ENCODE data around the gene CCDC40. TPM values are rescaled to one million over a fixed set of nuclear protein-coding genes. Genes with fewer than 3 reads are reported as not detected.

The CCDC40 gene
- total and polyA plus RNA-seq, 2 donors, result 0.57 to 1.5 TPM

- no peak for DNase-seq (ENCODE audit: low read depth in 6 of 9, low spot score in 9 of 9)
- Histone ChIP-seq H3K27ac (ENCODE audit: low read depth in 1 of 2, low read length in 1 of 2) (no peak overlapping the region), H3K4me3 (ENCODE audit: low read length in 2 of 2) (no peak overlapping the region), H3K27me3 (ENCODE audit: control insufficient read depth in 2 of 2, insufficient read depth in 1 of 2, low read length in 1 of 2) (peaks cover 0 to 3% of the 10 kb centered on the region in 2 donors), H3K36me3 (ENCODE audit: control insufficient read depth in 2 of 2, insufficient read depth in 2 of 2, low read length in 1 of 2) (peaks cover 27 to 37% of the 10 kb centered on the region in 2 donors), H3K9me3 (ENCODE audit: control insufficient read depth in 2 of 2, insufficient read depth in 1 of 2, low read length in 1 of 2) (no peaks in the 10 kb centered on the region), H3K4me1 (ENCODE audit: control insufficient read depth in 2 of 2, insufficient read depth in 2 of 2, low read length in 2 of 2) (no peaks in the 10 kb centered on the region)
- WGBS, result over 99% methylated on average over 3 of the region's 3 CpGs
These were observed 94.5 kb downstream of the CCDC40 start for GRCh38 chr17:80130992-80131391.

- H3K36me3 ChIP-seq (ENCODE audit: control insufficient read depth in 2 of 2, insufficient read depth in 2 of 2, low read length in 1 of 2), result peaks cover 47 to 58% of the 10 kb centered on the region in 2 donors
- DNase-seq (ENCODE audit: low read depth in 6 of 9, low spot score in 9 of 9), result no peak
- 97% methylated on average over 5 of the region's 5 CpGs for WGBS
- H3K27ac ChIP-seq (ENCODE audit: low read depth in 1 of 2, low read length in 1 of 2), result no peak overlapping the region
- H3K4me1 ChIP-seq (ENCODE audit: control insufficient read depth in 2 of 2, insufficient read depth in 2 of 2, low read length in 2 of 2), result no peaks in the 10 kb centered on the region
- no peak overlapping the region for H3K4me3 ChIP-seq (ENCODE audit: low read length in 2 of 2)
- H3K9me3 ChIP-seq (ENCODE audit: control insufficient read depth in 2 of 2, insufficient read depth in 1 of 2, low read length in 1 of 2), result no peaks in the 10 kb centered on the region
- no peaks in the 10 kb centered on the region for H3K27me3 ChIP-seq (ENCODE audit: control insufficient read depth in 2 of 2, insufficient read depth in 1 of 2, low read length in 1 of 2)
These were observed 96.6 kb downstream of the CCDC40 start for GRCh38 chr17:80132906-80133625.

GRCh38 chr17:80133626-80133970 lies 97.2 kb downstream of the CCDC40 start:
- no peaks in the 10 kb centered on the region for H3K9me3 ChIP-seq (ENCODE audit: control insufficient read depth in 2 of 2, insufficient read depth in 1 of 2, low read length in 1 of 2)
- DNase-seq (ENCODE audit: low read depth in 6 of 9, low spot score in 9 of 9), result no peak
- H3K27ac ChIP-seq (ENCODE audit: low read depth in 1 of 2, low read length in 1 of 2), result no peak overlapping the region
- peaks cover 52 to 63% of the 10 kb centered on the region in 2 donors for H3K36me3 ChIP-seq (ENCODE audit: control insufficient read depth in 2 of 2, insufficient read depth in 2 of 2, low read length in 1 of 2)
- H3K4me3 ChIP-seq (ENCODE audit: low read length in 2 of 2), result no peak overlapping the region
- H3K4me1 ChIP-seq (ENCODE audit: control insufficient read depth in 2 of 2, insufficient read depth in 2 of 2, low read length in 2 of 2), result no peaks in the 10 kb centered on the region
- H3K27me3 ChIP-seq (ENCODE audit: control insufficient read depth in 2 of 2, insufficient read depth in 1 of 2, low read length in 1 of 2), result no peaks in the 10 kb centered on the region
- 97% methylated on average over 6 of the region's 6 CpGs for WGBS

GRCh38 chr17:80137131-80137530 lies 100.7 kb downstream of the CCDC40 start:
- H3K36me3 ChIP-seq (ENCODE audit: control insufficient read depth in 2 of 2, insufficient read depth in 2 of 2, low read length in 1 of 2), result peaks cover 78 to 95% of the 10 kb centered on the region in 2 donors
- no peaks in the 10 kb centered on the region for H3K4me1 ChIP-seq (ENCODE audit: control insufficient read depth in 2 of 2, insufficient read depth in 2 of 2, low read length in 2 of 2)
- no peaks in the 10 kb centered on the region for H3K27me3 ChIP-seq (ENCODE audit: control insufficient read depth in 2 of 2, insufficient read depth in 1 of 2, low read length in 1 of 2)
- 98% methylated on average over 9 of the region's 9 CpGs for WGBS
- no peak for DNase-seq (ENCODE audit: low read depth in 6 of 9, low spot score in 9 of 9)
- H3K9me3 ChIP-seq (ENCODE audit: control insufficient read depth in 2 of 2, insufficient read depth in 1 of 2, low read length in 1 of 2), result no peaks in the 10 kb centered on the region
- H3K27ac ChIP-seq (ENCODE audit: low read depth in 1 of 2, low read length in 1 of 2), result no peak overlapping the region
- H3K4me3 ChIP-seq (ENCODE audit: low read length in 2 of 2), result no peak overlapping the region

GRCh38 chr17:80138856-80139426 lies 102.5 kb downstream of the CCDC40 start:
- Histone ChIP-seq H3K36me3 (ENCODE audit: control insufficient read depth in 2 of 2, insufficient read depth in 2 of 2, low read length in 1 of 2) (peaks cover 88 to 97% of the 10 kb centered on the region in 2 donors), H3K4me1 (ENCODE audit: control insufficient read depth in 2 of 2, insufficient read depth in 2 of 2, low read length in 2 of 2) (no peaks in the 10 kb centered on the region), H3K4me3 (ENCODE audit: low read length in 2 of 2) (no peak overlapping the region), H3K27ac (ENCODE audit: low read depth in 1 of 2, low read length in 1 of 2) (no peak overlapping the region), H3K9me3 (ENCODE audit: control insufficient read depth in 2 of 2, insufficient read depth in 1 of 2, low read length in 1 of 2) (no peaks in the 10 kb centered on the region), H3K27me3 (ENCODE audit: control insufficient read depth in 2 of 2, insufficient read depth in 1 of 2, low read length in 1 of 2) (no peaks in the 10 kb centered on the region)
- WGBS, result 98% methylated on average over 18 of the region's 18 CpGs
- DNase-seq (ENCODE audit: low read depth in 6 of 9, low spot score in 9 of 9), result no peak

- H3K4me3 ChIP-seq (ENCODE audit: low read length in 2 of 2), result no peak overlapping the region
- H3K27ac ChIP-seq (ENCODE audit: low read depth in 1 of 2, low read length in 1 of 2), result no peak overlapping the region
- H3K9me3 ChIP-seq (ENCODE audit: control insufficient read depth in 2 of 2, insufficient read depth in 1 of 2, low read length in 1 of 2), result no peaks in the 10 kb centered on the region
- peaks cover 15 to 17% of the 10 kb centered on the region in 2 donors for H3K4me1 ChIP-seq (ENCODE audit: control insufficient read depth in 2 of 2, insufficient read depth in 2 of 2, low read length in 2 of 2)
- H3K27me3 ChIP-seq (ENCODE audit: control insufficient read depth in 2 of 2, insufficient read depth in 1 of 2, low read length in 1 of 2), result no peaks in the 10 kb centered on the region
- 97% methylated on average over 7 of the region's 7 CpGs for WGBS
- no peak for DNase-seq (ENCODE audit: low read depth in 6 of 9, low spot score in 9 of 9)
- peaks cover 66 to 76% of the 10 kb centered on the region in 2 donors for H3K36me3 ChIP-seq (ENCODE audit: control insufficient read depth in 2 of 2, insufficient read depth in 2 of 2, low read length in 1 of 2)
These were observed 105.2 kb downstream of the CCDC40 start for GRCh38 chr17:80141463-80142165.

- Histone ChIP-seq H3K27me3 (ENCODE audit: control insufficient read depth in 2 of 2, insufficient read depth in 1 of 2, low read length in 1 of 2) (no peaks in the 10 kb centered on the region), H3K4me3 (ENCODE audit: low read length in 2 of 2) (no peak overlapping the region), H3K36me3 (ENCODE audit: control insufficient read depth in 2 of 2, insufficient read depth in 2 of 2, low read length in 1 of 2) (peaks cover 53 to 63% of the 10 kb centered on the region in 2 donors), H3K4me1 (ENCODE audit: control insufficient read depth in 2 of 2, insufficient read depth in 2 of 2, low read length in 2 of 2) (peaks cover 18 to 20% of the 10 kb centered on the region in 2 donors), H3K9me3 (ENCODE audit: control insufficient read depth in 2 of 2, insufficient read depth in 1 of 2, low read length in 1 of 2) (no peaks in the 10 kb centered on the region), H3K27ac (ENCODE audit: low read depth in 1 of 2, low read length in 1 of 2) (no peak overlapping the region)
- no peak for DNase-seq (ENCODE audit: low read depth in 6 of 9, low spot score in 9 of 9)
- WGBS, result 96% methylated on average over 6 of the region's 6 CpGs
These were observed 106.5 kb downstream of the CCDC40 start for GRCh38 chr17:80142929-80143328.

- peaks cover 21 to 25% of the 10 kb centered on the region in 2 donors for H3K4me1 ChIP-seq (ENCODE audit: control insufficient read depth in 2 of 2, insufficient read depth in 2 of 2, low read length in 2 of 2)
- peak overlapping the region in 1 of 2 donors; percentile 60 for H3K27ac ChIP-seq (ENCODE audit: low read depth in 1 of 2, low read length in 1 of 2)
- DNase-seq (ENCODE audit: low read depth in 6 of 9, low spot score in 9 of 9), result peak in 1 of 9 donors; percentile 35
These were observed 108.9 kb downstream of the CCDC40 start for GRCh38 chr17:80145076-80146075.

More at GRCh38 chr17:80145076-80146075, 108.9 kb downstream of the CCDC40 start:
- Histone ChIP-seq H3K4me3 (ENCODE audit: low read length in 2 of 2) (peak overlapping the region; percentile 76 to 90), H3K27me3 (ENCODE audit: control insufficient read depth in 2 of 2, insufficient read depth in 1 of 2, low read length in 1 of 2) (no peaks in the 10 kb centered on the region), H3K36me3 (ENCODE audit: control insufficient read depth in 2 of 2, insufficient read depth in 2 of 2, low read length in 1 of 2) (peaks cover 29 to 38% of the 10 kb centered on the region in 2 donors), H3K9me3 (ENCODE audit: control insufficient read depth in 2 of 2, insufficient read depth in 1 of 2, low read length in 1 of 2) (no peaks in the 10 kb centered on the region)
- WGBS, result 65% methylated on average over 10 of the region's 10 CpGs

Data from thymus (tissue), 11 donors.